Mammary epithelial cell (primary cell): ENCODE data around the gene MBD1.

Experiments
- EZH2 ChIP-seq: IDR thresholded peaks from 2 replicates; pipeline ENCODE4 v1.6.1; 2012; ENCODE audit warnings: low read length, inconsistent platforms, borderline replicate concordance
- TF ChIP-seq, protein P1 (sequence below), 2 donors: IDR thresholded peaks in 1 of 2; conservative IDR thresholded peaks in 1 of 2; 2 replicates each; pipeline ENCODE4 v1.5.1; 2011 to 2012; ENCODE audit warnings: inconsistent platforms in 2 of 2, low read length in 2 of 2, mild to moderate bottlenecking in 2 of 2, control low read depth in 1 of 2, low read depth in 1 of 2; ENCODE audit not compliant: insufficient read depth in 1 of 2; ENCODE audit errors: extremely low read depth in 1 of 2

DNA sequence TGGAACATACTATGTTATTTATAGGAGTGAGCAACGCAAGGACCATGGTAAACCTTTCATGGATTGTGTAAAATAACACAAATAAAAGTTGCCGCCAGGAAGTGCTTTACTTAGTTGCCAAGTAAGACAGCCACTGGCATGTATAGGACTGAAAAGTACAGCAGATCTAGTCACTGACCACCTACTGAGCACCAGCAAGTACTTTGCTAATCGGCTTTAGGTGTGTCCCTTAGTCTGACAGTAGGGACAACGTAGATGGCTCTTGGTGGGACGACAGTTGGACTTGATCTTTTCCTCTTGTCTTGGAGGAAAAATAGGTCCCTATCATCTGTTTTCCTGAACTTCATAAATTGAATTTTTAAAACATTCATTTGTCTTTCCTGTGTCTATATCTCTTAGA, 19.8 kb upstream of the MBD1 start:
- TF ChIP-seq, protein P1, sequence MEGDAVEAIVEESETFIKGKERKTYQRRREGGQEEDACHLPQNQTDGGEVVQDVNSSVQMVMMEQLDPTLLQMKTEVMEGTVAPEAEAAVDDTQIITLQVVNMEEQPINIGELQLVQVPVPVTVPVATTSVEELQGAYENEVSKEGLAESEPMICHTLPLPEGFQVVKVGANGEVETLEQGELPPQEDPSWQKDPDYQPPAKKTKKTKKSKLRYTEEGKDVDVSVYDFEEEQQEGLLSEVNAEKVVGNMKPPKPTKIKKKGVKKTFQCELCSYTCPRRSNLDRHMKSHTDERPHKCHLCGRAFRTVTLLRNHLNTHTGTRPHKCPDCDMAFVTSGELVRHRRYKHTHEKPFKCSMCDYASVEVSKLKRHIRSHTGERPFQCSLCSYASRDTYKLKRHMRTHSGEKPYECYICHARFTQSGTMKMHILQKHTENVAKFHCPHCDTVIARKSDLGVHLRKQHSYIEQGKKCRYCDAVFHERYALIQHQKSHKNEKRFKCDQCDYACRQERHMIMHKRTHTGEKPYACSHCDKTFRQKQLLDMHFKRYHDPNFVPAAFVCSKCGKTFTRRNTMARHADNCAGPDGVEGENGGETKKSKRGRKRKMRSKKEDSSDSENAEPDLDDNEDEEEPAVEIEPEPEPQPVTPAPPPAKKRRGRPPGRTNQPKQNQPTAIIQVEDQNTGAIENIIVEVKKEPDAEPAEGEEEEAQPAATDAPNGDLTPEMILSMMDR (conservative IDR thresholded peaks at IDR 0.05 in 1 of 2, IDR thresholded peaks at IDR 0.05 in 1 of 2; ENCODE audit: extremely low read depth in 1 of 2, insufficient read depth in 1 of 2, low read depth in 1 of 2, low read length in 2 of 2), result no peak
- no peak for TF ChIP-seq EZH2
